Fibroblast of skin of right quadriceps (primary cell): ENCODE results near the gene BCOR.

ENCODE experiments used
- DNase-seq: peaks from one replicate; pipeline ENCODE4 v3.0.0-alpha.2; 2013

BCOR gene

DNA sequence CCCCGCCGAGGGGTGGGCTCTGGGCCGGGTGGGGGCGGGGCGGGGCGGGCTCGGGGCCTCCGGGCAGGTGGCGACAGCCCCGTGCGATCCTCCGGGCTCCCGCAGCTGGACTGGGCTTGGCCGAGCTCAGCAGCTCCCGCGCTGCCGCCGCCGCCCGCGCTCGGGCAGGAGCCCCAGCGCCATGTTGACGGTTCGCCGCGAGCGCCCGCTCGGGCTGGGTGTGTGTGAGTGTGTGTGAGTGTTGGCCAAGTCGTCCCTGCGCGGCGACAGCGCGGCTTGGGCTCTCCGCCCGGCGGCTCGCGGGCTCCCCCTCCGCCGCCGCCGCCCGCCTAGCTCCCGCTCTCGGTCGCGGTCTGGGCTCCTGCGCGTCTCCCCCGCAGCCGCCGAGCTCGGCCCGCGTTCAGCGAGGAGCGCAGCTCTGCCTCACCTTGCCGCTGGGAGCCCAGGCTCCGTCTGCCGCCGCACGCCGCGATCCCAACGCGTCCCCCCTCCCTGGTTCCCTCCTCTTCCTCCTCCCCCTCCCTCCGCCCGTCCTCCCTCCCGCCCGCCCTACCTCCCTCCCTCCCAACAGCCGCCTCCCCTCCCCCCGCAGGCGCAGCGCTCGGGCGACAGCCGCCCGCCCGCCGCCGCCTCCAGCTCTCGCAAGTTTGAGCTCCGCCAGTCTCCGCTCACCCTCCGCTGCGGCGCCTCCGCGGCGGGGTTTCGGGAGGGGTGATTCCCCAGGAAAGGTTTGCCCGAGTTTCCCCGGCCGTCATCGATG, at the start of gene BCOR:
TSS of gene BCOR (minus strand) at position 455 of the 760 bp plus-strand sequence. CDS start 20,029 bp downstream, outside the sequence.
- peak; percentile 73 for DNase-seq

DNA sequence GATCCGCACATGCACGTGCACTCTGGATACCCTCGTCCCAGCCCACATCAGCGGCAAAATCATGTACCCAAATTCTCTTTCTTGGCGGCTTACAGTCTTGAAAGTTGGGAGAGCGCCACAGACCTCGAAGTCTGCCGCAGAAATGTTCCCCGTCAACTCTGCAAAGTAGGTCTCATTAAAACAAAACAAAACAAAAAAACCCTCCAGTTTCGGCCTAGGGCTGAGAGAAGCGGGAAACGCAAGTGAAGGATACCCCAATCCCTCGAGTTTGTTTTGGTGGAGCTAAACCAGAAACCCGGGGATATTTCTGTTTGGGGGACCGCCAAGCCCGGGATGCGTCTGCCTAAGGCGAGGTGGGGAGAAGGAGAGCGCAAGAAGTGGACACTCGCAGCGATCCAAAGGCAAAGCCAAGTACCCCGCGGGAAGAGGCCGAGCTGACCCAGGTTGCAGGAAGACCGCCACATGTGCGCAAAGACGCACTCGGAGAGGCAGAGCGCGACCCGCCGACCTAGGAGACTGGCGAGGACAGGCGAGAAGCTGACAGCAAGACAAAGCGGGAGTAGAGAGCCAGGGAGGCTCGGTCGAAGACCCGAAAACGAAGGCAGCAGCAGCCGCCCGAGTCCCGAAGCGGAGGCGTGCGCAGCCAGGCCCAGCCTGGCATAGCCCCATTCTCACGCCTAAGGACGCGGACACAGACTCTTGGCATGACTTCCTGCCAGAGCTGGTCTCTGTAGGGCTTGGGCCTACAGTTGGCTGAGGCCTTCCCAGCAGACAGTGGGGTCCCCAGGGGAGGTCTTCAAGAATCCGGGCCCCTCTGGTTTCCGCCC, 49.6 kb upstream of the BCOR start:
- no peak for DNase-seq

DNA sequence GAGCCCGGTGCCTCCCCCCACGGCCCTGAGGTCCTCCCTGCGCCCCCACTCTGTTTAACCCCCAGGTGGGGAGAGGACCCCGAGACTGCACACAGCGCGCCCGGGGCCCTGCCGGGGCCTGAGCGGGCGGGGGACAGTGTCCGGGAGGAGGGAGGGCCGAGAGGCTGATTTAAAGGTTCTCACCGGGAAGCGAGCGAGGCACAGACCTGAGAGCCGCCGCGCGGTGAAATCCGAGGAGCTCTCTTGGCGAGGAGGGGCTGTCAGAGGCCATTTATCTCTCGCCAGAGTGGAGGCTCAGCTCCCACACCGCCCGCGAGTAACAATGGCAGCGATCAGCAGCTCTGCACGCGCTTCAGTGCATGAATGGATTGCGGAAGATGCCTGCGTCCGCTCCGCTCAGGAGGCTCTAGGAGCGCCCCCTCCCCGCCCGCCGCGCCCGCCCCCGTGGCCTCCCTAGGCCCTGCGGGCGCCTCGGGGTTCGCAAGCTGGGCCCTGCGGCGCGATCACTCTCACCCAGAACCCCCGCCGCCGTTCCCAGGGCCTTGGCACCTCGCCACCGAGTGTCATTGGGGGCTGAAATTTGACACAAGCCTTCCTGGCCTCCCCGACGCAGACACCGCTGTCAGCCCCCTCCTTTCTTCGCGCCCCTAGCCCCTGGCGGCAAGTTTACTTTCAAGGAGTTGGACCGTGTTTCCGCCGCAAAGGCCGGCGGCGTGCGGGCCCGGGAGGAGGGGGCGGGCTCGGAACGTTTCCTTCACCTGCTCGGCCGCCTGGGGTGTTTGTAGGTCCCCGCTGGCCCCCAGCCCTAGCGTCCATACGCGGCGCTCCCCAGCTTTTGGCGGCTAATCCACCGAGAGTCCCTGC, 48.7 kb upstream of the BCOR start:
- peak; percentile 48 for DNase-seq

DNA sequence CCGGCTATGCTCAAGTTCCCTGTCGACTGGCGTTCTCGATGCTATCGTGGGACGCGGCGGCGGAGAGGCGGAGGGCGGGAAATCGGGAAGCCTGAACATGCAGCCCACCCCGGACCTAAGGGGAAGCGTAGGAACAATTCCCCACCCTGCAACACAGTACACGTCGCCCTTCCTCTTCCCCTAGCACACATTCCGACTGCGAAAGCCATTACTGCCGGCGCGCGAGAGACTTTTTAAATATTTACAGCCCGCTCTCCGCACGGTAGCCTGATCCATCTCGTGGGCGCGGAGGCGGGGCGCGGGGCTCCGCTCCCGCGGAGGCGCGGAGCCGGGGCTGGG, 48.1 kb upstream of the BCOR start:
- no peak for DNase-seq

- DNase-seq = peak; percentile 66
These were observed 47.5 kb upstream of the BCOR start for GRCh38 chrX:40145001-40145922.

GRCh38 chrX:40144576-40144975, 46.8 kb upstream of the BCOR start:
- no peak for DNase-seq

- DNase-seq = no peak
These were observed 46.2 kb upstream of the BCOR start for GRCh38 chrX:40143987-40144386.

DNA sequence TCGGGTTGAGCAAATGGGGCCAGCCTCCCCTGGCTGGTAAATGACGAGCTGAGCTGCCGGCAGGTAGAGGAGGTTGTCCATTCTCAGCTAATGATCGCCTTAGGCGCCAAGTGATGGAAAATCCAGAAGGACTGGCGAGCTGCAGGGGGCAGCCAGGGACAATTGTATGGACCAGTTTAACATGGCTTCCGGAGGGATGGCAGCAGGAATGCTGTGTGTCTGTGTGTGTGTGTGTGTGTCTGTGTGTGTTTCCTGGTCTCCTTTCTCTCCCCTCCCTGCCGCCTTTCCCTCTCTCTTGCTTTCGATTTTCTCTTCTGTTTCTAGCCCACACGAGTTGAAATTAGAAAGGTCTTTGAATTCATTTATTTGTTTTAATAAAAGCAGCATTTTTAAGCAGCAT, 45.2 kb upstream of the BCOR start:
- no peak for DNase-seq

DNA sequence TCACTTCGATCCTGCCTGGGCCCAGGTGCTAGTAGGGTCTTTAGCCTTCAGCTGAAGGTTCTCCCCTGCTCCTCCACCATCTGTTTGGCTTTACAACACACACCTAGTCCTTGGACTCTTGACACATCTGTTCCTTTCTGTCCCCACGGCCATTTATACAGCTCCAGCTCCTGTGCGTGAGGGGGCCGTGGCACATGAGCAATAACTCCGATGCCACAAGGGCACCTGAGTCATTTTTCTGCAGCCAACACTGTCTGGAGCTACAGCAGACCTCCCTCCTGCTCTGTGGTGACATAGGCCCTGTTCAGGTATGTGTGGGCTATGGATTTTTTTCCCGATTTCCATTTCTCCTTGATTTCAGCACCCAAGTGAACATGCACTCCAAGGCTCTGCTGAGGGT, 44.7 kb upstream of the BCOR start:
- no peak for DNase-seq

DNA sequence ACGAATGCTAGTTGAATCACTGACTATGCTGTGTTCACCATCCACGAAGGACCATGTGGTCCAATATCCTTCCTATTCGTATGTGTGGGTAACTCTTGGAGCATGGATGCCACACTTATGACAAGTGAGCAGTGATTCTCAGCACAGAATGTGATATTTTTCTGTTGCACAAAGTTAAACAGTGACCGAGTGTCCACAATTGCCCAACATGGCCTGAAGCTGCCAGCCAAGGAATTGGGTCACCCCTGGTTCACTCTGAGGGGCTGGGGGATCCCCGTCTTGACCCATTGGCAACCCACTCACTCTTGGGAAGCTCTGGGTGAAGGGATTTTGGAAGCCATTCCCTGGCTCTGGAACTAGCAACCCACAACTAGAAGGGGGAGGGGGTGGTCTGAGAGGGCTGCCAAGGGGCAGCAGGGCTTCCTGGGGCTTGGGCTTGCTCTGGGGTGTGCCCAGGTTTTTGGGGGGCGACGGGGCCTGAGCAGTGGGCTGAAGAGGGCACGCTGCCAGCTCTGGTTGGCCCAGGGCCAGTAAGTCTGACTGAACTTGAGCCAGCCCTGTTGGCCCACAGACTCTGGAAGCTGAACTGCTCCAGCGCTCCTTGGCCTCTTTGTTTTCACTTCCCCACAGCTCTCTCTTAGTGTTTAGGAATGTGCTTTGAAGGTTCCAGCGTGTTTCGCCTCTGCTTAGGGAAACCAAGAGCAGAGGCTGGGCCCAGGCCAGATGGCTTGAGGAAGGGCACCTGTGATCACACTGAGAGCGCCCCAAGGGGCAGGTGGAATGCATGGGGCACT, 43.1 kb upstream of the BCOR start:
- no peak for DNase-seq

- DNase-seq = peak; percentile 71
These were observed 35.0 kb upstream of the BCOR start for GRCh38 chrX:40132751-40133150.

DNA sequence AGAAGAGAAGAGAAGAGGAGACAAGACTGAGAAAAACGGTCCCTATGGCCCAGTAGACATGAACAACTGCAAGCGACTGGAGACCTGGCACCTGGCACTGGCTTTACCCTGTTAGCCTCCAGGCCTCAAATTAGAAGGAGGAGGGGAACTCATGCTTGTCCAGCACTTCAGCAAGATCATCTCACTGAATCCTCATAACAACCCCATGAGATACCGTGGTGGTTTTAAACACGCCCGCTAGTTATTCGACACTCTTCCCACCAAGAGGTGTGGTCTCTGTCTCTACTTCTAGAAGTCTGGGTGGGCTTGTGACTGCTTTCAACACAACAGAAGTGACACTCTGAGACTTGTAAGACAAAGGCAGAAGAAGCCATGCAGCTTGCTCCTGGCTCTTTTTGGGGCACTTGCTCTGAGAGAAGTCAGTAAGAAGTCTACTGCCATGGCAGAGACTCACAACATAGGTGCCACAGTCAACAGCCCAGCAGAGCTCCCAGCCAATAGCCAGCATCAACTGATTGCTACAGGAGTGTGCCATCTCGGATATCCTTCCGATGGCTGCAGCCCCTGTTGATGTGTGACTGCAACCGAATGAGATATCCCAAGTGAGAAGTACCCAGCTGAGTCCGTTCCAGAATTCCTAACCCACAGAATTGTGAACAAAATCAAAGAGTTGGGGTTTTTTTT, 34.0 kb upstream of the BCOR start:
- DNase-seq = no peak

GRCh38 chrX:40130207-40130606, 32.4 kb upstream of the BCOR start:
- peak; percentile 59 for DNase-seq

GRCh38 chrX:40127052-40127451, 29.3 kb upstream of the BCOR start:
- no peak for DNase-seq

- no peak for DNase-seq
These were observed 24.7 kb upstream of the BCOR start for GRCh38 chrX:40122487-40122886.

DNA sequence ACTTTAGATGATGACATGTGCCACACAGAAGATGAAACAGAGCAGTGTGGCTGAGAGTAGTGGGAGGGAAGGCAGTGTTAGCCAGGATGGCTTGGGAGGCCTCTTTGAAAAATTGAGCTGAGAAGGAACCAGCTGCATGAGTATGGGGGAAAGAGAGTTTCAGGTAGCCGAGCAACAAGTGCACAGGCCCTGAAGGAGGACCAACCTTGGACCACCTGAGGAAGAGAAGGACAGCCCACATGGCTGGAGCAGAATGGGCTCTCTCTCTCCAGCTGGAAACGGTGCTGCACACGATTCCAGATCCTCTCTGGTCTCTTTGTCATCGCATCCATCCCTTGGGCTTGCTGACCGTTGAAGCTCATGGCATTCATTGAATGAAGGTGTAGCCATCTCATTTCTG, 23.9 kb upstream of the BCOR start:
- DNase-seq = no peak

DNA sequence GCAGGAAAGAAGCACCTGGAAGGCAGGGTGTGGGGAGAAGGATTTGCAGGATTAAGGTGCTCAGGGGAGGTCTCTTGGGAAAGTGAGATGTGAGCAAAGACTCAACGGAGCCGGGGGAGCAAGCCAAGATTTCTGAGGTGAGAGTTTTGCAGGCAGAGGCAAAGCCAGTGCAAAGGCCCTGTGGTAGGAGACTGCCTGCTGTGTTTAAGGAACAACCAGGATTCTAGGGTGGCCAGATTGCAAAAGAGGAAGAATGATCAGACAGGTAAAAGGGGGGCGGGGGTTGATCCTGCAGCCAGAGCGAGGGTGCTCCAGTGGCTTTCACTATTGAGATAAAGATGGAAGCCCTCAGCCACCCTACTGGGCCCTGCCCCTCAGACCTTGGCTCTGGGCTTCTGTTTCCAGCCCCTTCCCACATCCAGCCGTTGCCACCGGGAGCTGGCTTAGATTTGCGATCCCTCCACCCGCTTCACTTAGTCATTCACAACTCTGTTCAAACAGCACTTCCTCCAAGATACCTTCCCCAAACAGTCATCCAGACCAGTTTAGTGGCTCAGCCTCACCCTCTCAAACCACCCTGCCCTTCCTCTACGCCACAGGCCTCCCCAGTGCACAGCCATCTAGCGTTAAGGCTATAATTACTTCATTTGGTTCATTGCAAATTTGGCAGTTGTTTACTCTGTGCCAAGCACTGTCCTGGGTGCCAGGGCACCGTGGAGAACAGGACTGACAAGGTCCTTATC, 23.3 kb upstream of the BCOR start:
- no peak for DNase-seq

- DNase-seq = no peak
These were observed 20.0 kb upstream of the BCOR start for GRCh38 chrX:40117715-40118285.

DNA sequence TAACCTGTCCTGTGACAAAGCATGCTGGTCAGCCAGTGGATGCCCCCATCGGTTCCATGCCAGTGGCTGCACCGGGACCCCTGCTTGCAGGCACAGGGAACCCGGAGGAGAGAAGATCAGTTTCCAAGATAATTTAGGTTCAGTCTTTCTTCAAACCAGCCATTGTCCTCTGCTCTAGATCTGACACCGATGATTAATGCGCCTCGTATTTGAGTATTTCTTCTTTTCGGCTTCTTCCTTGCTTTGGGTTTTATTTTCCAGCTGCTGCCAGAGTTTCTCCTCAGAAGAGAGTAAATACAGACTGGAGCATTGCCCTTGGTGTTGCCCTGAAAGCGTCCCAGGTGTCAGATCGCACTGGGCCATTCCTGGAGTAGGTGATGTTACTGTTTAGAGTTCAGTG, 19.2 kb upstream of the BCOR start:
- DNase-seq = no peak

GRCh38 chrX:40112996-40113395, 15.2 kb upstream of the BCOR start:
- DNase-seq = no peak
